LNCaP clone FGC (cell line): ENCODE results near the gene MAPK8.

Experiments used
- DNase-seq: peaks from one replicate; pipeline ENCODE4 v3.0.0-alpha.2; 2011; ENCODE audit warnings: low read depth
- H3K4me3 ChIP-seq: 2 replicates; pipeline ENCODE4 v1.5.1; 2011; ENCODE audit warnings: mild to moderate bottlenecking, low read depth, low read length, control low read depth
- TF ChIP-seq, protein P1 (sequence below): IDR thresholded peaks from 2 replicates; pipeline ENCODE4 v1.5.1; 2012; ENCODE audit warnings: mild to moderate bottlenecking; ENCODE audit not compliant: control insufficient read depth, insufficient read depth; ENCODE audit errors: extremely low read depth

Gene MAPK8

DNA sequence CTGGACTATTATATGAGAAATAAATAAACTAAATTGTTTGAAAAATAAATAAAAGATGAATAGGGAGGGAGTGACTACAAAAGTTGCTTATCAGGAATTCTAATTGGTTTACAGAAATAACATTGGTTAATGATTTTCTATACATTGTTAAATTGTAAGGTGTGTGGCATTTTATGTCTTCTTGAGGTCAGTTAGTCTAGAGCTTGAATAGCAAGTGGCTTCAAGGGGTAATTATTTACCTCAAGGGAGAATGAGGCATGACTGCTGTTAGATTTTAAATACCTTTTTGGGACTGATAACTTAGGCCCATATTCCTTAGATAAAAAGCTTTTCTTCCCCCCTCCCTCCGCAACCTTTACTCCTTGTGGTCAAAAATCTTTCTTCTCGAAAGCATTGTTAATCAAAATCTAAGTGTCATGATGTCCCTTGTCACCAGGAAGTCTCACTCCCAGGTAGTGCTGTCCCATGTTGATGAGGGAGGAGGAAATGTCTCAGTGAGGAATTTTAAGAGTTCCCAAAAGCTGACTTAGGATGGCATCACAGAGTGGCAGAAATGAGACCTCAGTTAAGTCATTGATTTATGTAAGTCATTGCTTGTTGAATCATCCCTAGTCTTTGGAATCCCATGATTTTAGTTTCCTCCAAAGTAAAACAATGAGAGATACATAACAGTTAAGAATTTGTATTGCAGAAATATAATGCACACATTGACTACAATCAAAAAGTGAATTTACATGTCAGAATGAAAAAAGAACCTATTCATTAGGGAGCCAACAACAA lies 71.5 kb downstream of the MAPK8 start:
- H3K4me3 ChIP-seq = no peak overlapping the region
- TF ChIP-seq, protein P1, sequence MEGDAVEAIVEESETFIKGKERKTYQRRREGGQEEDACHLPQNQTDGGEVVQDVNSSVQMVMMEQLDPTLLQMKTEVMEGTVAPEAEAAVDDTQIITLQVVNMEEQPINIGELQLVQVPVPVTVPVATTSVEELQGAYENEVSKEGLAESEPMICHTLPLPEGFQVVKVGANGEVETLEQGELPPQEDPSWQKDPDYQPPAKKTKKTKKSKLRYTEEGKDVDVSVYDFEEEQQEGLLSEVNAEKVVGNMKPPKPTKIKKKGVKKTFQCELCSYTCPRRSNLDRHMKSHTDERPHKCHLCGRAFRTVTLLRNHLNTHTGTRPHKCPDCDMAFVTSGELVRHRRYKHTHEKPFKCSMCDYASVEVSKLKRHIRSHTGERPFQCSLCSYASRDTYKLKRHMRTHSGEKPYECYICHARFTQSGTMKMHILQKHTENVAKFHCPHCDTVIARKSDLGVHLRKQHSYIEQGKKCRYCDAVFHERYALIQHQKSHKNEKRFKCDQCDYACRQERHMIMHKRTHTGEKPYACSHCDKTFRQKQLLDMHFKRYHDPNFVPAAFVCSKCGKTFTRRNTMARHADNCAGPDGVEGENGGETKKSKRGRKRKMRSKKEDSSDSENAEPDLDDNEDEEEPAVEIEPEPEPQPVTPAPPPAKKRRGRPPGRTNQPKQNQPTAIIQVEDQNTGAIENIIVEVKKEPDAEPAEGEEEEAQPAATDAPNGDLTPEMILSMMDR = no peak

DNA sequence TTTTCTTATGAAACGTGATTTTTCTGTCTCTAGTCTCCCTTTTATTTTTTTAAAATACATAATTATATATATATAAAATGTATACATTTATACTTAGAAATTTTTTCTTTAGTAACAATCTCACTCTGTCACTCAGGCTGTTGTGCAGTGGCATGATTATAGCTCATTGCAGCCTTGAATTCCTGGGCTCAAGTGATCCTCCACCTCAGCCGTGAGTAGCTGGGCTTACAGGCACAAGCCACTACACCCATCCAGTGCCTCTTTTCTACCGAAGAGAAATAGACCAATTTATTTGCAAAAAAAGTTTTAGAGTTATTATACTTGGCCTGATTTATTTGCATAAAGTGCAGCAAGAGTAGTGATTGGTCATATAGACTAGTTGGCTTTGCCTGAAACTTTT lies 72.2 kb downstream of the MAPK8 start:
- TF ChIP-seq, protein P1 = no peak
- DNase-seq = no peak
- H3K4me3 ChIP-seq = no peak overlapping the region

More for the DNA sequence above, 71.5 kb downstream of the MAPK8 start:
- DNase-seq = no peak

- DNase-seq = no peak
- TF ChIP-seq, protein P1 = no peak
- no peak overlapping the region for H3K4me3 ChIP-seq
Observed at GRCh38 chr10:48381971-48382370, 75.5 kb downstream of the MAPK8 start.

DNA sequence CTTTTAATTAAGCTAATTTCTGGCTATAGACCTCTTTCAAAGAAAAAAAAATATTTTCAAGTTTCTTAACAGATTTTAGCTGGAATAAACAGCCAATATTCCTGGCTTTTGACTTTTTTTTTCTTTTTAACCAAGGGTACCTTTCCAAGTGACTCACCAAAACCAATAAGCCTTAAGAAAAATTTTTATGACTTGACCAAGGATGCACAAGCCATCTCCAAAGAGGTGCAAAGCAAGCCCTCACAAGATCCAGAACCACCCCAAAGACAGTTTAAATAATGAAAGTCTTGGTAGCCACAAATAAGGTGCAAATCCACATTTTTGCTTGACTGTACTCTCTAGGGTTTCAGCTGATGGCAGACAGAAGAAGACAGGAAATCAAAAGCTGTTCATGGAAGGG lies 76.5 kb downstream of the MAPK8 start:
- H3K4me3 ChIP-seq = no peak overlapping the region
- no peak for DNase-seq
- TF ChIP-seq, protein P1 = no peak

DNA sequence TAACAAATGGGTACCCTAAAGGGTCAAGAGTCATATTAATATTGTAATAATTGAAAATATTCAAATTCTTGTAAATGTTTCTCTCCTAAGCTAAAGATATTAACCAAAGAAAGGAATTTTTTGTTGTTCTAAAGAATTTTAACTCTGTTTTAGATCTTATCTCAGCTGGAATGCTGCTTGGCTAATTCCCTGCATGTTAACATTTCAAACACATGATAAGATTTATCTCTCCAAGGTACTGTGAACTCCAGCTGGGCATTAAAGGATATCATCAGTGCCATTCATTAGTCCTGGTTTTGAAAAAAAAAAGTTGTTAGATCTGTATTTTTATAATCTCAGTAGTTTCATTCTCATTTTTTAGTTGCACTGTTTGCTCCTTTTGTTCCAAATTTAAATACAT lies 76.9 kb downstream of the MAPK8 start:
- H3K4me3 ChIP-seq = no peak overlapping the region
- DNase-seq = no peak

DNA sequence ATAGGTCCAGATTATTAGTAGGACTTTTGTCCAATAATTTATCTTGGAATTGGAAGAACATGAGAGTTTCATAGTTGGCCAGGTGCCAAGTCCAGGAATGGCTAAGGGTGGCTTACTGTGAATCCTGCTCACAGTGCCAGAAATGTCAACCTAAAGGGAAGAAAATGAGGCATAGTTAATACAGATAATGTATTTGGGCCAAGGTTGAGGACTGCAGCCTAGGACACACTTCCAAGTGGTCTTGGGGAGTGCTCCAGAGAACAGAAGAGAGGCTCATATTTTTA lies 78.2 kb downstream of the MAPK8 start:
- DNase-seq = no peak
- no peak overlapping the region for H3K4me3 ChIP-seq
- TF ChIP-seq, protein P1 = no peak

More for the DNA sequence above, 76.9 kb downstream of the MAPK8 start:
- TF ChIP-seq, protein P1 = no peak

DNA sequence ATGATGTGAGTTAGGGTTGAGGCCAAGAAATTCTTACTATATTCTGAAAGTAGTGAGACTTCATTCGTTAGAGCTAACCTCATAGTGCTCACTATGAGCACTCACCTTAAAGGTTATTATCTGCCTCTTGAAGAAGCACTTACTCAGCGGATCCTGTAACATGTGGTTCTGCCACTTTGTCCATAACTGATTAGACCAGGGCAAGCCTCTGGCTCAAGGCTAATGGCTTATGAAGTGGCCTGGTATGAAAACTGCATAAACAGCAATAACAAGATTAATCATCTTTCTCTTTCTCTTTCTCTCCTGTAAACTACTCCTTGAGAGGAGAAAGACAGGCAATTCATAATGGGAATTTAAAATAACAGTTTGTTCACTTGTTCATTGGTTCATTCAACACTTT lies 82.8 kb downstream of the MAPK8 start:
- TF ChIP-seq, protein P1 = no peak
- DNase-seq = no peak
- no peak overlapping the region for H3K4me3 ChIP-seq
